Measurements from ENCODE around the gene TBC1D3H. TPM values are rescaled to one million over a fixed set of nuclear protein-coding genes. Genes with fewer than 3 reads are reported as not detected.
"Not testable (repeated sequence)": the region's sequence is repeated elsewhere in the genome, so short reads cannot be mapped to it uniquely, and the experiment has no call there.

TBC1D3H gene
- not detected for total RNA-seq

DNA sequence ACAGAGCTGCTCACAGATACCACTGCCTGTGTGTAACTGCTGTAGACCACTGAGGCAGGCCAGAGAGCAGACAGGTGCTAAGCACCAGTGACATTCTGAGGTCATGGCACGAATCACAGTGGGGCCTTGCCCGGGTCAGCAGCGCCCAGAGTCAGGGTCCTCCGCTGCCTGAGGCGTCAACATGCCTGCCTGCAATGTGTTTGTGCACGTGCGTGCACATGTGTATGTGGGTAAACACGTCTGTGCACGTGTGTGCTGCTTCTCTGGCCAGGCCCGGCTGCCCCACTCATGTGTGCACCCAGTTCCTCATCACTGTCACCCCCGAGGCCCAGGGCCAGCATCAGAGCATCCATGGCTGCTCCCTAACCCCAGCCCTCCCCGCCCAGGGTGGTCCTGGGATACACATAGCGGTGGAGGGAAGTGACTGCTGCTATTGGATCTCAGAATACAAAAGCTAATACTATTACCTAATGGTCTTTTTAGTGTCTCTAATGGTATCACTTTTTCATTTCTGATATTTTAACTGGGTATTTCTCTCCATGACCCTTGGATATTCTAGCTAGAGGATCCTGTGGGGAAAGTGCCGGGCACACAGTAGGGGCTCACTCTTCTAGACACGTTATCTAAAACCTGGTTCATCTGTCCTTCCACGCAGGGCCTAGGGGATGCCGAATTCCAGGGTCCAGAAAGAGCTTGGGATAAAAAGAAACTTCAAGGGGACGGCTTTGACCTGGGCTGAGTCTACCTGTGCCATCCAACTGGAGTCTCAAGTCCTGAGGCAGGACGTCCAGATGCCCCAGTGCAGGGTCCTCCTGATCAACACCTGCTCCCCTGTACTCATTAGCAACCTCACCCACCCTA is at the start of gene TBC1D3H:
TBC1D3H (minus strand) TSS at position 51 of the 861 bp plus-strand sequence. CDS start 1,540 bp downstream, outside the sequence.
- not testable (repeated sequence) for H3K9me3 ChIP-seq, H3K4me3 ChIP-seq, H3K27me3 ChIP-seq, H3K4me1 ChIP-seq, H3K36me3 ChIP-seq, H3K27ac ChIP-seq
- 73% methylated on average over 6 of the region's 19 CpGs for WGBS
- DNase-seq (ENCODE audit: low spot score in 2 of 2), result peak; percentile 39 to 80

DNA sequence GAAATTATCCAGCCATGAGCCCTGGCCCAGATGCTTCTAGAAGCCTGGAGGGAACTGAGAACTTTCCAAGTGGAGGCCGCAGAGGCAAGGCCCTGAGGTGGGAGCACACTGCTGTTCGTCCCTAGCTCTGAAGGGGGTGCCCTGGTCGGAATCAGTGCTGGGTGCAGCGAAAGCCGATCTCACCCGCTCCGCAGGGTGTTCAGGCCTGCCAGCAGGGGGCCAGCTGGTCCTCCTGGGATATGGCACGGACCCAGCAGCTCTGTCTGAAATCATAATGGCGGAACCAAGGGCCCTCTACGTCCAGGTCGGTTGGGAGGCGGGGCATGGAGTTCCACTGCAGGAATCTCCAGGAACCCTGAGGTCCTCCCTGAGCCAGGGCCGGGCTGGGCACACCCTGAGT is 40.7 kb upstream of the TBC1D3H start:
- H3K27ac ChIP-seq; H3K4me1 ChIP-seq; H3K36me3 ChIP-seq; H3K9me3 ChIP-seq; DNase-seq (ENCODE audit: low spot score in 2 of 2); H3K4me3 ChIP-seq; H3K27me3 ChIP-seq: not testable (repeated sequence)
- WGBS, result no CpG with 5 or more reads among the region's 13 CpGs

GRCh38 chr17:36415180-36415941 is 27.1 kb upstream of the TBC1D3H start:
- H3K27ac ChIP-seq; H3K4me3 ChIP-seq; DNase-seq (ENCODE audit: low spot score in 2 of 2); H3K4me1 ChIP-seq; H3K27me3 ChIP-seq; H3K9me3 ChIP-seq; H3K36me3 ChIP-seq: not testable (repeated sequence)
- WGBS, result 82% methylated on average over 1 of the region's 2 CpGs

GRCh38 chr17:36390943-36391645 is 2.9 kb upstream of the TBC1D3H start:
- not testable (repeated sequence) for H3K36me3 ChIP-seq; DNase-seq (ENCODE audit: low spot score in 2 of 2); H3K27me3 ChIP-seq; H3K27ac ChIP-seq; H3K9me3 ChIP-seq; H3K4me3 ChIP-seq; H3K4me1 ChIP-seq
- 0% methylated on average over 1 of the region's 9 CpGs for WGBS

DNA sequence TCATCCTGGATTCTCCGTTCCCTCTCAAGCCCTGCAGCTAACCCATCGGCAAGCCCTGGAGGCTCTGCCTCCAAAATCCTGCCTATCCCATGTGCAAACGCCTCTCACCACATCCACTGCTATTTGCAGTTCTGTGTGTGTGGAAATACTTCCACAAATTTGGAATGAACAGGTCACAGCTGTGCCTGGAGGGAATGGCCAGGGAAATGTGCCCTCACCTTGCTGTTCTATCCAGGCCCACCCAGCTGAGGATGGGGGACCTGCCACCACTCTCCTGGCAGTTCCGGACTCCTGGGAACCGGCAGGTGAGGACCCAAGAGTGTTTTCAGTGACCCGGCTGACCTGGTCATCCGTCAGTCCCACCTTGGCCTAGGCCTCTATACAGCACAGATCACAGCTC is 12.3 kb downstream of the TBC1D3H start:
- H3K4me1 ChIP-seq; H3K4me3 ChIP-seq; DNase-seq (ENCODE audit: low spot score in 2 of 2); H3K27me3 ChIP-seq; H3K9me3 ChIP-seq; H3K27ac ChIP-seq; H3K36me3 ChIP-seq: not testable (repeated sequence)
- WGBS, result no CpG with 5 or more reads among the region's 7 CpGs

DNA sequence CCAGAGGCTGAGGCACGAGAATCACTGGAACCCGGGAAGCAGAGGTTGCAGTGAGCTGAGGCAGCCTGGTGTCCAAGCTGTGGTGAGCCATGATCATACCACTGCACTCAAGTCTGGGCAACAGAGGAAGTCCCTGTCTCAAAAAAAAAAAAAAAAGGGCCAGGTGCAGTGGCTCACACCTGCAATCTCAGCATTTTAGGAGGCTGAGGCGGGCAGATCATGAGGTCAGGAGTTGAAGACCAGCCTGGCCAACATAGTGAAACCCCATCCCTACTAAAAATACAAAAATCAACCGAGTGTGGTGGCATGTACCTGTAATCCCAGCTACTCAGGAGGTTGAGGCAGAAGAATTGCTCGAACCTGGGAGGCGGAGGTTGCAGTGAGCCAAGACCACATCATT is 25.7 kb downstream of the TBC1D3H start:
- H3K36me3 ChIP-seq; H3K4me3 ChIP-seq; H3K9me3 ChIP-seq; H3K27ac ChIP-seq; H3K4me1 ChIP-seq; DNase-seq (ENCODE audit: low spot score in 2 of 2); H3K27me3 ChIP-seq: not testable (repeated sequence)
- no CpG with 5 or more reads among the region's 6 CpGs for WGBS

Other genes starting within 250 kb of the TBC1D3H start
- gene TBC1D3B, start 211.8 kb downstream of the TBC1D3H start, total RNA-seq, result 10 to 100 TPM in 2 of 4 donors, 1 to 10 TPM in 2; 6.1 to 28.3 (median 12.8) TPM
- not detected for gene CCL3L1, start 191.7 kb downstream of the TBC1D3H start, total RNA-seq
- gene CCL4L2, start 177.4 kb downstream of the TBC1D3H start, total RNA-seq, result 1 to 10 TPM in 1 of 4 donors, not detected in 3; 1.5 TPM
- under 1 TPM in 1 of 4 donors, not detected in 3; 0.42 TPM for gene TBC1D3I, start 123.9 kb downstream of the TBC1D3H start, total RNA-seq
- gene TBC1D3G, start 64.6 kb downstream of the TBC1D3H start, total RNA-seq, result 1 to 10 TPM in 1 of 4 donors, not detected in 3; 4.6 TPM
- gene ZNHIT3, start 98.2 kb upstream of the TBC1D3H start, total RNA-seq, result 10 to 100 TPM; 19.7 to 34.5 (median 26.3) TPM
- 100 to 1,000 TPM; 134 to 366 (median 154) TPM for gene MYO19, start 146.4 kb upstream of the TBC1D3H start, total RNA-seq
- 10 to 100 TPM in 2 of 4 donors, 1 to 10 TPM in 2; 4.1 to 13.1 (median 9.0) TPM for gene PIGW, start 146.6 kb upstream of the TBC1D3H start, total RNA-seq
- gene GGNBP2, start 156.5 kb upstream of the TBC1D3H start, total RNA-seq, result 10 to 100 TPM; 49.4 to 84.1 (median 57.1) TPM
- 10 to 100 TPM; 10.5 to 19.7 (median 16.9) TPM for gene DHRS11, start 203.4 kb upstream of the TBC1D3H start, total RNA-seq
- 1 to 10 TPM; 3.5 to 6.6 (median 4.7) TPM for gene MRM1, start 213.1 kb upstream of the TBC1D3H start, total RNA-seq